ENCODE data around the gene SULT1A2.
"Not testable (repeated sequence)": the region's sequence is repeated elsewhere in the genome, so short reads cannot be mapped to it uniquely, and the experiment has no call there.

SULT1A2 gene

DNA sequence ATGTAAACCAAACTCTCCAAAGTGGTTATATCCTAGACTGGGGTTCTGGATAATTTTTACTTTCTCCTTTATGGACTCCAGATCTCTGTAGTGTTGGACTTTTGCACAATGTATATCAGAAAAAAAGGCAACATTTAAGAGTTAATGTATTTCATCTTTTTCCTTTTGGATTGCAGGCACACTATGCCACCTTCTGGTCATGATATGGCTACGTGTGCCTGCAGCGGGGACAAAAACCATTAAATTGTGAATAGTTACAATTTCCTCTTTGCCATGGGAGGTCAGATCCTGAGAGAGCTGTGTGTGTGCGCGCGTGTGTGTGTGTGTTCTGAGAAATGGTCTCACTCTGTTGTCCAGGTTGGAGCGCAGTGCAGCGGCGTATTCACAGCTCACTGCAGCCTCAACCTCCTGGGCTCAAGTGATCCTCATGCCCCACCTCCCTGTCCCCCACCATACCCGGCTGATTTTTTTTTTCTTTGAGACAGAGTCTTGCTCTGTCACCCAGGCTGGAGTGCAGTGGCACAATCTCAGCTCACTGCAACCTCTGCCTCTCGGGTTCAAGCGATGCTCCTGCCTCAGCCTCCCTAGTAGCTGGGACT is 47.5 kb downstream of the SULT1A2 start:
- H3K4me3 ChIP-seq (ENCODE audit: low read length): no peak overlapping the region
- DNase-seq (ENCODE audit: low read depth): peak; percentile 78
- H3K9ac ChIP-seq (ENCODE audit: low read length): no peak overlapping the region
- no peaks in the 10 kb centered on the region for H3K36me3 ChIP-seq (ENCODE audit: control insufficient read depth, insufficient read depth, low read length, severe bottlenecking)
- H3K27me3 ChIP-seq (replicated peaks; ENCODE audit: control insufficient read depth, insufficient read depth, low read length): peaks cover 6% of the 10 kb centered on the region
- H3K9me3 ChIP-seq (ENCODE audit: control insufficient read depth, low read length): no peaks in the 10 kb centered on the region
- H3K4me1 ChIP-seq (ENCODE audit: control insufficient read depth, insufficient read depth, low read length): no peaks in the 10 kb centered on the region

GRCh38 chr16:28548306-28548802 is 48.5 kb downstream of the SULT1A2 start:
- Histone ChIP-seq H3K9ac (ENCODE audit: low read length) (no peak overlapping the region), H3K4me3 (ENCODE audit: low read length) (no peak overlapping the region), H3K36me3 (ENCODE audit: control insufficient read depth, insufficient read depth, low read length, severe bottlenecking) (no peaks in the 10 kb centered on the region), H3K4me1 (ENCODE audit: control insufficient read depth, insufficient read depth, low read length) (no peaks in the 10 kb centered on the region), H3K27me3 (replicated peaks; ENCODE audit: control insufficient read depth, insufficient read depth, low read length) (peaks cover 6% of the 10 kb centered on the region), H3K9me3 (ENCODE audit: control insufficient read depth, low read length) (no peaks in the 10 kb centered on the region)
- DNase-seq (ENCODE audit: low read depth): no peak

DNA sequence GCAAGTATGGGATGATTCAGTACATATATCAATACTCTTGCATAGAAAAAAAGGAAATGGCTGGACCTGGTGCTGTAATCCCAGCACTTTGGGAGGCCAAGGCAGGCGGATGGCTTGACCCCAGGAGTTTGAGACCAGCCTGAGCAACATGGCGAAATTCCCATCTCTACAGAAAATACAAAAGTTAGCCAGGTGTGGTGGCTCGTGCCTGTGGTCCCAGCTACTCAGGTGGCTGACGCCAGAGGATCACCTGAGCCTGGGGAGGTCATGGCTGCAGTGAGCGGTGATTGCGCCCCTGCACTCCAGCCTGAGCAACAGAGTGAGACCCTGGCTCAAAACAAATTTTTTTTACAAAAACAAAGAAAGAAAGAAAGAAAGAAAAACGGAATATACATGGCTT is 50.2 kb downstream of the SULT1A2 start:
- no peak overlapping the region for H3K9ac ChIP-seq (ENCODE audit: low read length)
- no peaks in the 10 kb centered on the region for H3K4me1 ChIP-seq (ENCODE audit: control insufficient read depth, insufficient read depth, low read length)
- no peak for DNase-seq (ENCODE audit: low read depth)
- no peak overlapping the region for H3K4me3 ChIP-seq (ENCODE audit: low read length)
- no peaks in the 10 kb centered on the region for H3K36me3 ChIP-seq (ENCODE audit: control insufficient read depth, insufficient read depth, low read length, severe bottlenecking)
- peaks cover 6% of the 10 kb centered on the region for H3K27me3 ChIP-seq (replicated peaks; ENCODE audit: control insufficient read depth, insufficient read depth, low read length)
- H3K9me3 ChIP-seq (ENCODE audit: control insufficient read depth, low read length): no peaks in the 10 kb centered on the region

DNA sequence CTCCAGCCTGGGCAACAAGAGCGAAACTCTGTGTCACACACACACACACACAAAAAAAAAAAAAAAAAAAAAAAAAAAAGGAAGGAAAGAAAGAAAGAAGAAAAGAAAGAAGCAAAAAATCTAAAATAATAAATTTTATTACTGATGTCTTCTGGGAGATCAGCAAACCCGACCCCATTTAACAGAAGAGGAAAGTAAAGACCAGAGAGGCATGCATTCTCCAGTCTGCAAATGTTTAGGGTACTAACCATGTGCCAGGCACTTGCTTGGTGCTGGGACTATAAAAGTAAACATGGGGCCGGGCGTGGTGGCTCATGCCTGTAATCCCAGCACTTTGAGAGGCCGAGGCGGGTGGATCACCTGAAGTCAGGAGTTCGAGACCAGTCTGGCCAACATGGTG is 50.9 kb downstream of the SULT1A2 start:
- H3K27me3 ChIP-seq (replicated peaks; ENCODE audit: control insufficient read depth, insufficient read depth, low read length); DNase-seq (ENCODE audit: low read depth); H3K4me3 ChIP-seq (ENCODE audit: low read length); H3K36me3 ChIP-seq (ENCODE audit: control insufficient read depth, insufficient read depth, low read length, severe bottlenecking); H3K9me3 ChIP-seq (ENCODE audit: control insufficient read depth, low read length); H3K9ac ChIP-seq (ENCODE audit: low read length); H3K4me1 ChIP-seq (ENCODE audit: control insufficient read depth, insufficient read depth, low read length): not testable (repeated sequence)

GRCh38 chr16:28544998-28545397 is 51.9 kb downstream of the SULT1A2 start:
- no peaks in the 10 kb centered on the region for H3K9me3 ChIP-seq (ENCODE audit: control insufficient read depth, low read length)
- H3K9ac ChIP-seq (ENCODE audit: low read length): no peak overlapping the region

DNA sequence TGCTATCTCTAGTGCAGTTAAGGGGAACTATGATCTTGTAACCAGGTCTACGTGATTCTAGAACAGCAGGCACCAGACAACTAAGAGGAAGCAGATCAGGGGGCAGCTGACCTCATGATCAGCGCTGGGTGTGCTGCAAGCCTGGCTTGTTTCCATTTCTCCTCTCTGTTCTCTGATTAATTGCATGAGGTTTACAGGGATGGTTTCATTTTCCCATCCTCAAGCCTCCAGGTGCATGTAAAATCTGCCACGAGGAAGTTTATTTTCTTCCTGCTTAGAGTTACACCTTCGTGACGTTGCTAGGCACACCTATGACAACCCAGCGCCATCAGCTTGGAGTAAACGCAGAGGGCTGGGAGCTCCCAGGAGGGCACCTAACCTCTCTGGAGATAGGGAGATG is 53.8 kb downstream of the SULT1A2 start:
- Histone ChIP-seq H3K4me1 (ENCODE audit: control insufficient read depth, insufficient read depth, low read length) (peaks cover 14% of the 10 kb centered on the region), H3K4me3 (ENCODE audit: low read length) (no peak overlapping the region), H3K36me3 (ENCODE audit: control insufficient read depth, insufficient read depth, low read length, severe bottlenecking) (no peaks in the 10 kb centered on the region), H3K9me3 (ENCODE audit: control insufficient read depth, low read length) (no peaks in the 10 kb centered on the region), H3K9ac (ENCODE audit: low read length) (no peak overlapping the region), H3K27me3 (replicated peaks; ENCODE audit: control insufficient read depth, insufficient read depth, low read length) (peaks cover 2% of the 10 kb centered on the region)
- DNase-seq (ENCODE audit: low read depth): no peak

More at GRCh38 chr16:28544998-28545397, 51.9 kb downstream of the SULT1A2 start:
- peaks cover 6% of the 10 kb centered on the region for H3K27me3 ChIP-seq (replicated peaks; ENCODE audit: control insufficient read depth, insufficient read depth, low read length)
- H3K4me3 ChIP-seq (ENCODE audit: low read length): no peak overlapping the region
- no peaks in the 10 kb centered on the region for H3K4me1 ChIP-seq (ENCODE audit: control insufficient read depth, insufficient read depth, low read length)
- DNase-seq (ENCODE audit: low read depth): no peak
- no peaks in the 10 kb centered on the region for H3K36me3 ChIP-seq (ENCODE audit: control insufficient read depth, insufficient read depth, low read length, severe bottlenecking)

- no peak for DNase-seq (ENCODE audit: low read depth)
- H3K27me3 ChIP-seq (replicated peaks; ENCODE audit: control insufficient read depth, insufficient read depth, low read length): no peaks in the 10 kb centered on the region
- no peaks in the 10 kb centered on the region for H3K36me3 ChIP-seq (ENCODE audit: control insufficient read depth, insufficient read depth, low read length, severe bottlenecking)
- H3K9me3 ChIP-seq (ENCODE audit: control insufficient read depth, low read length): no peaks in the 10 kb centered on the region
- no peak overlapping the region for H3K4me3 ChIP-seq (ENCODE audit: low read length)
- no peak overlapping the region for H3K9ac ChIP-seq (ENCODE audit: low read length)
- peaks cover 16% of the 10 kb centered on the region for H3K4me1 ChIP-seq (ENCODE audit: control insufficient read depth, insufficient read depth, low read length)
Observed at GRCh38 chr16:28542646-28543045, 54.2 kb downstream of the SULT1A2 start.

All from adipocyte (in vitro differentiated cells).